NCI-H2081 treated with DMSO at 0.1 percent for 48 hours (cell line): ENCODE data around the gene MYBL2.

Experiments used
- DNase-seq: peaks from one replicate; lab custom pipeline; 2025; lab: John Stamatoyannopoulos, UW

Gene MYBL2

DNA sequence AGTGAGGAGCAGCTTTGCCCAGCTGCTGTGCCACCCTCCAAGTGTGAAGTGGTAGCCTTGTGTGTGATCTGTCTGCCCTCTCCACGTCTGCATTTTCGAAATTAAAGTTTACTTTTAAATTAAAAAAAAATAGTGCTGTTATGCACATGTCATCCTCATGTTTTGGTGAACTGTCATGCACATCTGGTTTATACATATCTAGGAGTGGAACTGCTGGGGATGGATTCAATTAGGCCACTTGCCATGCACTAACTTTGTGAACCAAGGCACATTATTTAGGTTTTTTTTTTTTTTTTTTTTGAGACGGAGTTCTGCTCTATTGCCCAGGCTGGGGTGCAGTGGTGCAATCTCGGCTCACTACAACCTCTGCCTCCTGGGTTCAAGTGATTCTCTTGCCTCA is 56.3 kb downstream of the MYBL2 start:
- no peak for DNase-seq

DNA sequence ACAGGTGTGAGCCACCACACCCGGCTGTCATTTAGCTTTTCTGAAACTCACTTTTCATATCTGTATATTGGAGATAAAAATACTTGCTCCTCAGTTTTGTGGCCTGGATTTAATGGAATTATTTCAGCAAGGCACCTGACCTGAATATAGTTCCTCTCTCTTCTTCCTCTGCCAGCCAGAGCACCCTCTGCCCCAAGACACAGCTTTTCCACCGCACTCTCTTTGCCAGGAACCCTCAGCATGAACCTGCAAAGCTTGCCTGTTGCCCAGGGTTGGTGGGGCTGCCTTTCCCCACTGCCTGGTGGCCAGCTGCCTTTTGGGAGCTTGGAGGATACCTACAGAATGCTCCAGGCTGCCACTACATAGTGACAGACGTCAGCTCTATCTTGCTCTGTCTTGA is 56.8 kb downstream of the MYBL2 start:
- no peak for DNase-seq

- DNase-seq = no peak
These were observed 57.5 kb downstream of the MYBL2 start for GRCh38 chr20:43724383-43724782.

GRCh38 chr20:43725666-43726065 is 58.8 kb downstream of the MYBL2 start:
- no peak for DNase-seq

DNA sequence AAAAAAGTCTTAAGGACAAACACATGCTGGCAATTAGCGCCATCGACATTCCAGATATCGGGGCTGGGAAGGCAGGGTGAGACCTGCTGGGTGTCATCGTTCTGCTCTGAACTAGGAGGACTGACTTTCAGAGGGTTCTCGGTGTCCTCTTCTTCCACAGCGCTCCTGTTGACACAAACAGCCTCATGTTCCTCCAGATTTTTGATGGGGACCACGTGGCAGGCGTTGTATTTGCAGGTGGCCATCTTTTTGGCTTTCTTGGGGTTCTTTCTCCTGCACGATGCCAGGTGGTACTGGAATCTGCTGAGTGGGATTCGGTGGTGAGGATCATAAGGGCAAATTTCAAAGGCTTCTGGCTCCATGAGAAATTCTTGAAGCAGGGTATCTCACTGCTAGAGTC is 59.4 kb downstream of the MYBL2 start:
- DNase-seq = no peak

- no peak for DNase-seq
These were observed 60.0 kb downstream of the MYBL2 start, which contains the start of gene GTSF1L for GRCh38 chr20:43726811-43727338. Gene GTSF1L, minus strand, starts transcription at chr20:43727002. Its CDS starts 308 bp downstream, at chr20:43726694.

DNA sequence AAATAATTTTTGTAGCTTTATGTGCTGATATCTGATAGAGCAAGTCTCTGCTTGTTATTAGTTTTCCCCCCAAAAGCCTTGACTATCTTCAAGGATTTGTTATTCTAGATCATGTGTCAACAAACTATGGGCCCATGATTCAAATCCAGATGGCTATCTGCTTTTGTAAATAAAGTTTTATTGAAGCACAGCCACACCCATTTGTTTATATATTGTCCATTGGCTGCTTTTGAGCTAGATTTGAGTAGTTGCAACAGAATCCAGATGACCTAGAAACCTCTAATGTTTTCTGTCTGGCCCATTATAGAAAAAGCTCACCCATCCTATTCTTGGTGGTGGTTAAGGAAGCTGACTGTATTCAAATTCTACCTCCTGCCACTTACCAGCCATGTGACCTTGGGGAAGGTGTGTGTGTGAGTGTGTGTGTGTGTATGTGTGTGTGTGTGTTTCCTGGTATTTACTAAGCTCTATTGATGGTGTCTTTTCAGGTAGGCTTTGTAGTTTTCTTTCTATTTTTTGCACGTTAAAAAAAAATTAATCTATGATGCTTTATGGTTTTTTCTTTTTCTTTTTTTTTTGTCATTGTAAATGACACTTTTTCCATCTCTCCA is 61.2 kb downstream of the MYBL2 start:
- DNase-seq = no peak

DNA sequence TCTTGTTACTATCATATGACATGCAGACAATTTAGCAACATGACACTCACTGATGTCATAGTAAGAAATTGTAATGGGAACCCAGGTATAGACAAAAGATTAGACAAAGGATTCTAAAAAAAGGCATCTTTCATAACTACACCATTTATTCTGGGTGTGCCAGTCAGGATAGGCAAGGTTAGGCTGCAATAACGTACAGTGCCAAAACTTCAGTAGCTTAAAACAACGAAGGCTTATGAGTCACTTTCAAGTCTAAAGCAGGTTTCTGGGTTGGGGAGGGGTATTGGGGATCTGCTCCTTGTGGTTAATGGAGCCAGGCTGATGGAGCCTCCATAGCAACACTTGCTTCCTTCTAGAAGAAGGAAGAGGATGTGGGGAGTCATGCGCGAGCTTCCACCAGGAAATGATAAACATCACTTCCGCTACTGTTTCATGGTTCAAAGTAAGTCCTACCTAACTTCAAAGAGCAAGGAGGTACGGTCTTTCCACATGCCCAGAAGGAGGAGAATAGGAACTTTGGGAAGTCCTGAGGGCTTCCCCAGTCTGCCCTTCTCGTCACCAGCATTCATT is 61.9 kb downstream of the MYBL2 start:
- no peak for DNase-seq

DNA sequence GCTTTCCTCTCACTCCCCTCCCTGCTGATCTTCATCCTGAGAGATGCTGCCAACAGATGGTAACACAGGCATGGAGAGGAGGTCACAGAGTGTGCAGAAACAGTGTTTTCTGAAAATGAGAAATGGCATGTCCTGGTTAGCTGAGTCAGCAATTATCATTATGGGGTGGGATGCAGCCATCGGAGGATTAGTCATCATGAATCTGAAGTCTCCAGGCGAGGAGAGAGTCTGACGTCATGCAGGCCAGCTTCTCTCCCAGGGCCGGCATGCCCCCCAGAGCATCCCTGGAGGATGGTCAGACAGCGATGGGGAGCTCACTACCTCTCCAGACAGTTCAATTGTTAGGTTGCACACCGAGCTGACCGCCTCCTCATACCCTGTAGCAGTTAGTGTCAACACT is 64.6 kb downstream of the MYBL2 start:
- DNase-seq = no peak

DNA sequence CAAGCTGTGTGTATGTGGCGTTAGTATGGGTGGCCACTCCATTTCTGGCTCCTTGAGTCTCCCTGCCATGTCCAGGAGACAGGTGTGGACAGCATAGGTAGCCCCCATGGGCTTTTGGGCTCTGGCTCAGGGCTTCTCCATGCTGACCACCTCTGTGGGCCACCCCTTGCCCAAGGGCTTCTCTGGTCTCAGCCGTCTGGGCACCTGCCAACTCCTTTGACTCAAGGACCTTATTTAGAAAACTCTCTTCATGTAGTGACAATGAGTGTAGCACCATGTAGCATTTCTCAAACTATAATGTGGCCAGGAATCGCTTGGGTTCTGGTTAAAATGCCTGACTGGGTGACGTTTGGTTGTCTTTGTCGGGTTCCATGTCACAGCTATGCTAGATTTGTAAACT is 65.0 kb downstream of the MYBL2 start:
- no peak for DNase-seq

DNA sequence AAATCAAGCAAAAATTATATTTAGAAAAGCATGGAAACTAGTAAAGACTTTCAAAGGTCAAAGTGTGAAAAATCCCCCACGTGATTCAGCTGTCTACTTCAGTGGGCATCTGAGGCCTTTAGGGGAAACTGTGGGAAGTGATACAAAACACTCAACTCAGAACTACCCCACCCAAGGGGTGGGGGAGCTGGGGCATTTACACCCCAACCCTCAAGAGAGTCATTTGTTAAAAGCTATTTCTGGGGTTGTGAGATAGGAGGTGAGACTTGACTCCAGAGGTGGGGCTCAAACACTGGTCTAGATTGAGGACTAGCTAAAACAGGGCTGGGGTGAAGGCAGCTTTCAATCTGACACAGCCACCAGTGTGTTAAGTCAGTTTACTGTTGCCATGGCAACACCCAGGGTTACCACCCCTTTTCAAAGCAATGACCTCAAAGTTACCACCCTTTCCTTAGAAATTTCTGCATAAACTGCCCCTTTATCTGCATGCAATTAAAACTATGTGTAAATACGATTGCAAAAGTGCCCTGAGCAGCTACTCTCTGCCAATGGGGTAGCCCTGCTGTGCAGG is 69.8 kb downstream of the MYBL2 start:
- no peak for DNase-seq

- no peak for DNase-seq
These were observed 71.0 kb downstream of the MYBL2 start for GRCh38 chr20:43737925-43738324.

- no peak for DNase-seq
These were observed 72.3 kb downstream of the MYBL2 start for GRCh38 chr20:43739148-43739749.

GRCh38 chr20:43740642-43741041 is 73.7 kb downstream of the MYBL2 start:
- DNase-seq = no peak

DNA sequence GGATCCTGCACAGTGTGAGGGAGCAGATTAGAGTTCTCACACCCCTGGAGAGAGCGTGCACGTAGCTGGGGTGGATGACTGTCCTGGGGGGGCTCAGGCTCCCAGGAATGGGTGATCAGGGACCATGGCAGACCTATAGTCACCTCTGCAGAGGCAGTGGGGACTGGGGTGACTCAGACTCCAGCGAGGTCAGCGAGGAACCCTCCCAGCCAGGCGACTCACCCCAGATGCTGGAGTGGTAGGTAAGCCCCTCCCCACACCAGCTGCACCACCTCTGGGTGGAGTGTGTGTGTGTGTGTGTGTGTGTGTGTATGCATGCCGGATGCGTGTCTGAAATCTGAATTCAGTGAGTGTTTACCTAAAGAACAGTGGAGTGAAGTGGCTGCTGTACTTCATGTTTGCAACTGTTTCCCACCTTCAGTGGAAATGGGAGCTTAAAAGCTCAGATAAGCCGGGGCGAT is 77.3 kb downstream of the MYBL2 start:
- DNase-seq = no peak

DNA sequence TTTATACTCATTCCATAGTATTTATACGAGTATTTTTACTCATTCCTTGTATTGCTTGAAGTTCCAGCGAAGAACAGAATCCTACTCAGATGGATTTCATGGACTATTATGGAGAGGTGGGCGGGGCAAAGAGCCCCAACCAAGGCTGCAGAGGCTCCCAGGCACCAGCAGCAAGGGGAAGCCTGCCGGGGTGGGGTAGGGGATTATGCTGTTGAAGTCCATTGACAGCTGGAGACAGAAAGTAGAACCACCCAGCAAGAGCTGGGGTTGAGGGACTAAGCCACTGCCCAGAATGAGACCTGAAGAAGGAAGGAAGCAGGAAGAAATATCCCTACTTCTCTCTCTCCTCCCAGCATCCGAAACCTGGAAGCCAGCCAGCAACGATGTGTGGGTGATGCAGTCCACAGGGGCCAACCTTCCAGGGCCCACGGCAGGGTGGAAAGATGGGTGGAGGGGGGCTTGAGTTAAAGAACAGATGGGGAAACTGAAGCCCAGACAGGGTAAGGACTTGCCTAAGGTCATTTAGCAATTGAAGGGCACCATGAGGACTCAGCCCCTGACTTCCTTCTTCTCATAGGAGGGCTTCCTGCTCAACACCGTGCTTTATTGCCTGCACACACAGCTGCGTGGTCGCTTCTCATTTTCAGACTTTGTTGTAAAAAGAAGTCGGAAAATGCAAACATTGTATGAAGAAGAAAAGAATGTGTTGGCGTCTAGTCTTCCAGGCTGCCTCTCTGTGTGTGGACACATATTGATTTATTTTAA is 78.2 kb downstream of the MYBL2 start:
- DNase-seq = no peak

GRCh38 chr20:43746344-43747137 is 79.6 kb downstream of the MYBL2 start:
- no peak for DNase-seq

DNA sequence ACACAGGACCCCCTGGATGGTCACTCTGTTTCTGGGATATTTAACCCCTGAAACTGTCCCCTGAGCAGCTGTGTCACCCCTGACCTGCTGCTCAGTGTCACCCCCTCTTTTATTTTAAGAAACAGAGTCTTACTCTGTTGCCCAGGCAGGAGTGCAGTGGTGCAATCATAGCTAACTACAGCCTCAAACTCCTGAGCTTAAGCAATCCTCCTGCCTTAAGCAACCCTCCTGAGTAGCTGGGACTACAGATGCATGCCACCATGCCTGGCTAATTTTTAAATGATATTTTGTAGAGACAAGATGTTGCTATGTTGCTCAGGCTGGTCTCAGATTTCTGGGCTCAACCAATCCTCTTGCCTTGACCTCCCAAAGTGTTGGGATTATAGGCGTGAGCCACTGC is 81.4 kb downstream of the MYBL2 start:
- DNase-seq = no peak

- DNase-seq = no peak
These were observed 82.9 kb downstream of the MYBL2 start for GRCh38 chr20:43749734-43750294.

GRCh38 chr20:43750774-43751166 is 83.9 kb downstream of the MYBL2 start:
- DNase-seq = no peak
